Aorta (tissue), 5 donors: ENCODE data around the gene VAV2. TPM values are rescaled to one million over a fixed set of nuclear protein-coding genes. Genes with fewer than 3 reads are reported as not detected.

Experiments
- ATAC-seq: fragments of 200-7000 bp; cut with Tn5 transposase; one replicate; pipeline ENCODE4 v1.9.1; 2022; ENCODE audit warnings: moderate library complexity; ENCODE audit not compliant: low FRiP score
- DNase-seq, 2 donors: peaks; one replicate each; pipeline ENCODE4 v3.0.0-alpha.2; 2020
- H3K27ac ChIP-seq, 2 donors: one replicate each; pipeline ENCODE4 v1.5.1; 2013; ENCODE audit warnings: low read length in 2 of 2, mild to moderate bottlenecking in 2 of 2, moderate library complexity in 2 of 2, control low read depth in 1 of 2, inconsistent platforms in 1 of 2, low read depth in 1 of 2
- H3K27me3 ChIP-seq, 2 donors: one replicate each; pipeline ENCODE4 v1.6.1; 2013; ENCODE audit warnings: control low read depth in 1 of 2, low read length in 1 of 2, mild to moderate bottlenecking in 1 of 2, moderate library complexity in 1 of 2; ENCODE audit not compliant: insufficient read depth in 2 of 2, control insufficient read depth in 1 of 2
- H3K36me3 ChIP-seq, 2 donors: one replicate each; pipeline ENCODE4 v1.6.1; 2013; ENCODE audit warnings: control low read depth in 1 of 2, low read length in 1 of 2, mild to moderate bottlenecking in 1 of 2; ENCODE audit not compliant: insufficient read depth in 2 of 2, control insufficient read depth in 1 of 2
- H3K4me1 ChIP-seq, 2 donors: one replicate each; pipeline ENCODE4 v1.6.1; 2013; ENCODE audit warnings: low read length in 2 of 2, control low read depth in 1 of 2, mild to moderate bottlenecking in 1 of 2, moderate library complexity in 1 of 2; ENCODE audit not compliant: insufficient read depth in 2 of 2, control insufficient read depth in 1 of 2
- H3K4me3 ChIP-seq, 2 donors: one replicate each; pipeline ENCODE4 v1.5.1; 2013; ENCODE audit warnings: low read length in 2 of 2, control low read depth in 1 of 2, mild to moderate bottlenecking in 1 of 2
- H3K9me3 ChIP-seq: one replicate; pipeline ENCODE4 v1.6.1; 2013; ENCODE audit warnings: mild to moderate bottlenecking, low read length; ENCODE audit not compliant: control insufficient read depth
- WGBS, 2 donors: extraction: QIAGEN DNeasy Blood & Tissue Kit; methylation state at CpG; one replicate each; pipeline ENCODE4 v1.1.7; 2013; 5-methylcytosine and 5-hydroxymethylcytosine counted together
- intact Hi-C, 2 donors: fragments of 100-400 bp; cut with DNase I; formaldehyde crosslinking; loops; one replicate each; pipeline versions ENCODE4 v1.14.2 to v1.15.0; 2022
- polyA plus RNA-seq, 2 donors: library from polyadenylated mRNA; stranded (reverse); fragments of 200-250 nt; gene quantifications; one replicate each; pipeline ENCODE4 v1.2.3, GENCODE V29; 2013
- total RNA-seq, 2 donors: library from RNA; stranded (reverse); fragmentation: NEBNext Ultra II Directional; extraction: Animal tissue kit (Norgen Biotek cat#: 25700); gene quantifications; one replicate each; pipeline ENCODE4 v1.2.1, GENCODE V29; 2021
- donor health status: healthy with polysubstance abuse.
- donor health status: Bipolar disorder and iron deficiency.
- donor health status: DM: no; HTN: no; CAD: no.
- donor health status: DM: no; HTN: no; CAD: no.
- donor health status: DM: yes; HTN: yes; CAD: no.

The VAV2 gene
- total and polyA plus RNA-seq, 4 donors, result 9.0 to 25.4 (median 11.8) TPM

GRCh38 chr9:133763272-133764183, 228.6 kb downstream of the VAV2 start:
- DNase-seq (peak in 1 of 2 donors; percentile 69), ATAC-seq (no peak)
- Histone ChIP-seq H3K27me3 (no peaks in the 10 kb centered on the region), H3K4me3 (no peak overlapping the region), H3K36me3 (peaks cover 0 to 7% of the 10 kb centered on the region in 2 donors), H3K4me1 (no peaks in the 10 kb centered on the region), H3K9me3 (peaks cover 2% of the 10 kb centered on the region), H3K27ac (no peak overlapping the region)
- intact Hi-C loops, result no loop called here
- WGBS, 2 donors, result 82 to 86% methylated on average over 26 of the region's 26 CpGs

GRCh38 chr9:133762488-133763271, 229.4 kb downstream of the VAV2 start:
- no peaks in the 10 kb centered on the region for H3K9me3 ChIP-seq
- H3K27ac ChIP-seq, result no peak overlapping the region
- WGBS, 2 donors, result 93% methylated on average over 19 of the region's 19 CpGs
- peaks cover 0 to under 1% of the 10 kb centered on the region in 2 donors for H3K36me3 ChIP-seq
- DNase-seq (peak in 1 of 2 donors; percentile 61), ATAC-seq (no peak)
- no peaks in the 10 kb centered on the region for H3K27me3 ChIP-seq
- intact Hi-C loops, result no loop called here
- H3K4me3 ChIP-seq, result no peak overlapping the region
- no peaks in the 10 kb centered on the region for H3K4me1 ChIP-seq

- no peak for ATAC-seq
- H3K27me3 ChIP-seq, result no peaks in the 10 kb centered on the region
- WGBS, 2 donors, result 87 to 93% methylated on average over 11 of the region's 11 CpGs
- intact Hi-C loops, result no loop called here
- no peak overlapping the region for H3K4me3 ChIP-seq
- H3K9me3 ChIP-seq, result no peaks in the 10 kb centered on the region
- H3K36me3 ChIP-seq, result no peaks in the 10 kb centered on the region
- DNase-seq, result peak in 1 of 2 donors; percentile 40
- H3K27ac ChIP-seq, result no peak overlapping the region
- H3K4me1 ChIP-seq, result no peaks in the 10 kb centered on the region
Measured at GRCh38 chr9:133761641-133762248, 230.4 kb downstream of the VAV2 start.

GRCh38 chr9:133760713-133761290, 231.3 kb downstream of the VAV2 start:
- Histone ChIP-seq H3K4me3 (no peak overlapping the region), H3K27me3 (no peaks in the 10 kb centered on the region), H3K4me1 (no peaks in the 10 kb centered on the region), H3K27ac (no peak overlapping the region), H3K9me3 (no peaks in the 10 kb centered on the region), H3K36me3 (no peaks in the 10 kb centered on the region)
- intact Hi-C loops, result no loop called here
- ATAC-seq, result no peak
- DNase-seq, result peak in 1 of 2 donors; percentile 53
- WGBS, 2 donors, result 94% methylated on average over 11 of the region's 11 CpGs; no CpG with 5 or more reads in 1 of the 2 donors

- DNase-seq, result peak in 1 of 2 donors; percentile 58
- no peaks in the 10 kb centered on the region for H3K4me1 ChIP-seq
- no peaks in the 10 kb centered on the region for H3K27me3 ChIP-seq
- H3K36me3 ChIP-seq, result no peaks in the 10 kb centered on the region
- 85 to 98% methylated on average over 3 to 11 of the region's 11 CpGs for WGBS, 2 donors
- no peak overlapping the region for H3K4me3 ChIP-seq
- intact Hi-C loops, result no loop called here
- H3K9me3 ChIP-seq, result no peaks in the 10 kb centered on the region
- no peak for ATAC-seq
- H3K27ac ChIP-seq, result no peak overlapping the region
Measured at GRCh38 chr9:133759946-133760345, 232.2 kb downstream of the VAV2 start.

- DNase-seq (peak; percentile 70 to 86), ATAC-seq (peak; percentile 78)
Measured at GRCh38 chr9:133759146-133759900, 232.8 kb downstream of the VAV2 start.

GRCh38 chr9:133758228-133758627, 233.9 kb downstream of the VAV2 start:
- H3K36me3 ChIP-seq, result no peaks in the 10 kb centered on the region
- no peak overlapping the region for H3K27ac ChIP-seq
- no peaks in the 10 kb centered on the region for H3K9me3 ChIP-seq
- no peak overlapping the region for H3K4me3 ChIP-seq
- peak in 1 of 2 donors; percentile 49 for DNase-seq
- no peaks in the 10 kb centered on the region for H3K27me3 ChIP-seq
- WGBS, 2 donors, result 73 to 78% methylated on average over 7 of the region's 7 CpGs
- ATAC-seq, result no peak
- no peaks in the 10 kb centered on the region for H3K4me1 ChIP-seq
- intact Hi-C loops, result no loop called here

More at GRCh38 chr9:133759146-133759900, 232.8 kb downstream of the VAV2 start:
- no peaks in the 10 kb centered on the region for H3K4me1 ChIP-seq
- H3K27ac ChIP-seq, result no peak overlapping the region
- no peak overlapping the region for H3K4me3 ChIP-seq
- intact Hi-C loops, result no loop called here
- 36 to 83% methylated on average over 28 to 32 of the region's 32 CpGs for WGBS, 2 donors
- no peaks in the 10 kb centered on the region for H3K36me3 ChIP-seq
- H3K9me3 ChIP-seq, result no peaks in the 10 kb centered on the region
- no peaks in the 10 kb centered on the region for H3K27me3 ChIP-seq
